HCT116 (cell line): Measurements from ENCODE around the gene LRBA. TPM values are rescaled to one million over a fixed set of nuclear protein-coding genes. Genes with fewer than 3 reads are reported as not detected.

Source experiments
- ATAC-seq: fragments of 200-7000 bp; cut with Tn5 transposase; 2 replicates; pipeline ENCODE4 v1.9.1; 2020; ENCODE audit warnings: mild to moderate bottlenecking, moderate library complexity
- BruUV-seq: library from RNA; stranded (reverse); fragments of 400-500 nt; replicated peaks from 2 replicates; lab custom pipeline; 2021; lab: Mats Ljungman, UMichigan
- CTCF ChIA-PET: fragments of 300-600 bp; sonication (Branson Sonifier 250); formaldehyde crosslinking; loops from one replicate; lab custom pipeline; 2021; ENCODE audit warnings: antibody characterized with exemption; lab: Charles Lee
- POLR2A ChIA-PET: fragments of 300-600, 350-600 bp; sonication (Branson Sonifier 250); formaldehyde crosslinking; loops from one replicate; lab custom pipeline; 2021; ENCODE audit warnings: antibody characterized with exemption; lab: Charles Lee
- RAD21 ChIA-PET, 2 experiments: fragments of 300-600 bp; sonication (Branson Sonifier 250); formaldehyde crosslinking; loops; one replicate each; lab custom pipeline; 2023; ENCODE audit warnings: low total read pairs in 2 of 2; ENCODE audit not compliant: uncharacterized antibody in 2 of 2, unreplicated experiment in 2 of 2, low non-redundant PET in 1 of 2; lab: Charles Lee
- DNase-seq: peaks from one replicate; pipeline ENCODE4 v3.0.0-alpha.2; 2010; ENCODE audit warnings: low read depth, low spot score
- H2AFZ ChIP-seq: fragments of 200-600 bp; shearing (Covaris generic), sonication (generic); 2 replicates; pipeline ENCODE4 v1.6.1; 2017; ENCODE audit warnings: low read depth, mixed run types, mixed read lengths, antibody characterized with exemption, low read length; ENCODE audit not compliant: poor library complexity, severe bottlenecking
- H3K27ac ChIP-seq: 2 replicates; pipeline ENCODE4 v1.5.1; 2012; ENCODE audit warnings: low read depth, low read length
- H3K27me3 ChIP-seq: fragments of 200-600 bp; sonication (generic); 2 replicates; pipeline ENCODE4 v1.6.1; 2016; ENCODE audit warnings: mixed run types, low read length, mixed read lengths; ENCODE audit not compliant: insufficient read depth
- H3K36me3 ChIP-seq, 2 experiments: fragments of 200-500 bp in 1 of 2; fragments of 200-600 bp in 1 of 2; sonication (Bioruptor generic) in 1 of 2; sonication (generic) in 1 of 2; 2 replicates each; pipeline versions ENCODE4 v1.5.1 to v1.6.1; 2014 to 2016; ENCODE audit warnings: low read length in 2 of 2, inconsistent platforms in 1 of 2, mixed read lengths in 1 of 2, mixed run types in 1 of 2; ENCODE audit not compliant: insufficient read depth in 2 of 2, control insufficient read depth in 1 of 2
- H3K4me1 ChIP-seq, 2 experiments: fragments of 200-600 bp in 1 of 2; sonication (generic) in 1 of 2; 2 replicates each; pipeline versions ENCODE4 v1.5.1 to v1.6.1; 2012 to 2017; ENCODE audit warnings: low read length in 2 of 2, inconsistent platforms in 1 of 2, mild to moderate bottlenecking in 1 of 2, mixed read lengths in 1 of 2, mixed run types in 1 of 2, moderate library complexity in 1 of 2; ENCODE audit not compliant: insufficient read depth in 2 of 2, control insufficient read depth in 1 of 2
- H3K4me2 ChIP-seq: fragments of 200-600 bp; sonication (generic); 2 replicates; pipeline ENCODE4 v1.6.1; 2017; ENCODE audit warnings: mixed run types, low read length, mixed read lengths
- H3K4me3 ChIP-seq, 2 experiments: fragments of 200-600 bp in 1 of 2; sonication (generic) in 1 of 2; replicated peaks in 1 of 2; 2 replicates each; pipeline ENCODE4 v1.5.1; 2011 to 2016; ENCODE audit warnings: low read length in 2 of 2, control low read depth in 1 of 2, low read depth in 1 of 2, mild to moderate bottlenecking in 1 of 2, mixed read lengths in 1 of 2, mixed run types in 1 of 2
- H3K79me2 ChIP-seq: fragments of 200-600 bp; sonication (generic); 2 replicates; pipeline ENCODE4 v1.6.1; 2017; ENCODE audit warnings: mild to moderate bottlenecking, mixed run types, low read length, moderate library complexity, mixed read lengths; ENCODE audit not compliant: insufficient read depth
- H3K9ac ChIP-seq: fragments of 200-600 bp; sonication (generic); 2 replicates; pipeline ENCODE4 v1.6.1; 2016; ENCODE audit warnings: low read length, mixed read lengths
- H3K9me2 ChIP-seq: fragments of 200-600 bp; sonication (generic), shearing (Covaris generic); 2 replicates; pipeline ENCODE4 v1.6.1; 2017; ENCODE audit warnings: mixed run types, mild to moderate bottlenecking, moderate library complexity; ENCODE audit not compliant: insufficient read depth
- H3K9me3 ChIP-seq, 2 experiments: fragments of 200-500 bp in 1 of 2; fragments of 200-600 bp in 1 of 2; sonication (Bioruptor generic) in 1 of 2; sonication (generic) in 1 of 2; 2 replicates each; pipeline ENCODE4 v1.6.1; 2014 to 2017; ENCODE audit warnings: low read length in 2 of 2, mixed read lengths in 2 of 2, inconsistent platforms in 1 of 2, low read depth in 1 of 2, mild to moderate bottlenecking in 1 of 2, mixed run types in 1 of 2, moderate library complexity in 1 of 2; ENCODE audit not compliant: control insufficient read depth in 1 of 2, insufficient read depth in 1 of 2
- H4K20me1 ChIP-seq: fragments of 200-600 bp; sonication (generic), shearing (Covaris generic); 2 replicates; pipeline ENCODE4 v1.6.1; 2017; ENCODE audit warnings: mixed run types, mild to moderate bottlenecking, moderate library complexity; ENCODE audit not compliant: insufficient read depth
- ATF3 ChIP-seq: IDR thresholded peaks from 2 replicates; pipeline ENCODE4 v1.6.1; 2012
- CEBPB ChIP-seq: IDR thresholded peaks from 2 replicates; pipeline ENCODE4 v1.6.1; 2012; ENCODE audit warnings: low read depth
- CTCF ChIP-seq, 3 experiments: fragments of 200-600 bp in 1 of 3; sonication (generic) in 1 of 3; IDR thresholded peaks in 2 of 3; conservative IDR thresholded peaks in 1 of 3; 2 replicates each; pipeline ENCODE4 v1.5.1; 2012 to 2017; ENCODE audit warnings: low read depth in 2 of 3, low read length in 2 of 3, antibody characterized with exemption in 1 of 3, borderline replicate concordance in 1 of 3, control low read depth in 1 of 3, mild to moderate bottlenecking in 1 of 3, mixed read lengths in 1 of 3, mixed run types in 1 of 3, moderate library complexity in 1 of 3; ENCODE audit not compliant: insufficient read depth in 1 of 3
- EGR1 ChIP-seq: IDR thresholded peaks from 2 replicates; pipeline ENCODE4 v1.6.1; 2012; ENCODE audit warnings: low read depth
- ELF1 ChIP-seq: IDR thresholded peaks from 2 replicates; pipeline ENCODE4 v1.6.1; 2012; ENCODE audit warnings: low read depth, borderline replicate concordance
- EZH2 ChIP-seq: fragments of 200-600 bp; sonication (generic); IDR thresholded peaks from 2 replicates; pipeline ENCODE4 v1.6.1; 2017; ENCODE audit warnings: antibody characterized with exemption, mixed run types
- EZH2phosphoT487 ChIP-seq: fragments of 200-600 bp; IDR thresholded peaks from 2 replicates; pipeline ENCODE4 v1.6.1; 2018; ENCODE audit warnings: antibody characterized with exemption, borderline replicate concordance
- FOSL1 ChIP-seq: IDR thresholded peaks from 2 replicates; pipeline ENCODE4 v1.6.1; 2012; ENCODE audit warnings: low read depth
- JUND ChIP-seq: IDR thresholded peaks from 2 replicates; pipeline ENCODE4 v1.6.1; 2012
- MAX ChIP-seq: IDR thresholded peaks from 2 replicates; pipeline ENCODE4 v1.6.1; 2012
- POLR2AphosphoS5 ChIP-seq: IDR thresholded peaks from 2 replicates; pipeline ENCODE4 v1.6.1; 2011; ENCODE audit warnings: mild to moderate bottlenecking, low read depth, low read length, moderate library complexity
- RAD21 ChIP-seq: IDR thresholded peaks from 2 replicates; pipeline ENCODE4 v1.6.1; 2012; ENCODE audit warnings: low read depth, mild to moderate bottlenecking
- SIN3A ChIP-seq: IDR thresholded peaks from 2 replicates; pipeline ENCODE4 v1.6.1; 2012; ENCODE audit warnings: low read depth
- SP1 ChIP-seq: IDR thresholded peaks from 2 replicates; pipeline ENCODE4 v1.6.1; 2012; ENCODE audit warnings: low read depth
- SRF ChIP-seq: IDR thresholded peaks from 2 replicates; pipeline ENCODE4 v1.6.1; 2012; ENCODE audit warnings: low read depth
- TCF7L2 ChIP-seq: IDR thresholded peaks from 2 replicates; pipeline ENCODE4 v1.7.0; 2011; ENCODE audit warnings: borderline replicate concordance, inconsistent platforms; ENCODE audit not compliant: insufficient read depth, insufficient read length; ENCODE audit errors: extremely low read depth
- YY1 ChIP-seq: IDR thresholded peaks from 2 replicates; pipeline ENCODE4 v1.6.1; 2011; ENCODE audit warnings: low read length, low read depth, moderate library complexity, mild to moderate bottlenecking; ENCODE audit not compliant: insufficient replicate concordance; ENCODE audit errors: extremely low read depth
- ZBTB33 ChIP-seq: IDR thresholded peaks from 2 replicates; pipeline ENCODE4 v1.6.1; 2011; ENCODE audit warnings: mild to moderate bottlenecking, low read length, moderate library complexity; ENCODE audit not compliant: insufficient replicate concordance; ENCODE audit errors: extremely low read depth
- ZFX ChIP-seq: fragments of 450-650 bp; IDR thresholded peaks from 2 replicates; pipeline ENCODE4 v1.6.1; 2017
- ZNF274 ChIP-seq: fragments of 200-500 bp; sonication (Bioruptor generic); IDR thresholded peaks from 2 replicates; pipeline ENCODE4 v1.6.1; 2014; ENCODE audit warnings: mild to moderate bottlenecking, low read depth, low read length, inconsistent platforms
- intact Hi-C: fragments of 100-400 bp; cut with micrococcal nuclease; formaldehyde crosslinking; loops from 2 replicates; pipeline ENCODE4 v1.10.0; 2022
- total RNA-seq: library from RNA; stranded (reverse); gene quantifications from one replicate; pipeline ENCODE4 v1.2.1, GENCODE V29; 2021; ENCODE audit not compliant: unreplicated experiment

The LRBA gene
- total RNA-seq, 1 experiment from 2014 or later = 79.8 TPM

GRCh38 chr4:151043803-151044515 lies 28.9 kb upstream of the LRBA start:
- no TSS peak for BruUV-seq
- Histone ChIP-seq H3K9ac (no peak overlapping the region), H3K9me2 (no peaks in the 10 kb centered on the region), H3K9me3 (no peaks in the 10 kb centered on the region), H3K4me1 (no peaks in the 10 kb centered on the region), H3K79me2 (no peaks in the 10 kb centered on the region), H4K20me1 (no peaks in the 10 kb centered on the region), H3K4me2 (no peak overlapping the region), H3K27me3 (no peaks in the 10 kb centered on the region), H3K27ac (no peak overlapping the region), H3K36me3 (no peaks in the 10 kb centered on the region), H2AFZ (no peak overlapping the region), H3K4me3 (no peak overlapping the region)
- RAD21 ChIA-PET = no interaction called here
- ATAC-seq (no peak), DNase-seq (no peak)
- no peak for TF ChIP-seq JUND
- no peak for TF ChIP-seq EZH2
- TF ChIP-seq ZNF274 = no peak
- no peak for TF ChIP-seq SRF
- TF ChIP-seq POLR2AphosphoS5 = no peak
- TF ChIP-seq RAD21 = no peak
- TF ChIP-seq ATF3 = no peak
- TF ChIP-seq CEBPB = no peak
- no peak for TF ChIP-seq ELF1
- no peak for TF ChIP-seq SP1
- no peak for TF ChIP-seq MAX
- TF ChIP-seq EGR1 = no peak
- TF ChIP-seq ZFX = no peak
- no peak for TF ChIP-seq EZH2phosphoT487
- no peak for TF ChIP-seq FOSL1
- no peak for TF ChIP-seq YY1
- TF ChIP-seq CTCF (IDR thresholded peaks at IDR 0.05 in 2 of 3, conservative IDR thresholded peaks at IDR 0.05 in 1 of 3; ENCODE audit: borderline replicate concordance in 1 of 3, insufficient read depth in 1 of 3, low read depth in 2 of 3, low read length in 2 of 3) = no peak
- TF ChIP-seq TCF7L2 = no peak
- no peak for TF ChIP-seq SIN3A
- no peak for TF ChIP-seq ZBTB33
- POLR2A ChIA-PET = no interaction called here
- intact Hi-C loops = no loop called here
- CTCF ChIA-PET = no interaction called here
